GM12864 (cell line): ENCODE results near the gene TEX10.

Source experiments
- DNase-seq: peaks from one replicate; pipeline ENCODE4 v3.0.0-alpha.2; 2011; ENCODE audit warnings: low read depth
- H3K4me3 ChIP-seq: 2 replicates; pipeline ENCODE4 v1.5.1; 2011; ENCODE audit warnings: mild to moderate bottlenecking, low read depth, low read length, control low read depth
- TF ChIP-seq, protein P1 (sequence below): IDR thresholded peaks from 2 replicates; pipeline ENCODE4 v1.5.1; 2011; ENCODE audit warnings: low read depth, mild to moderate bottlenecking, moderate library complexity, low read length, control low read depth, inconsistent platforms; ENCODE audit errors: missing control alignments

TEX10 gene

DNA sequence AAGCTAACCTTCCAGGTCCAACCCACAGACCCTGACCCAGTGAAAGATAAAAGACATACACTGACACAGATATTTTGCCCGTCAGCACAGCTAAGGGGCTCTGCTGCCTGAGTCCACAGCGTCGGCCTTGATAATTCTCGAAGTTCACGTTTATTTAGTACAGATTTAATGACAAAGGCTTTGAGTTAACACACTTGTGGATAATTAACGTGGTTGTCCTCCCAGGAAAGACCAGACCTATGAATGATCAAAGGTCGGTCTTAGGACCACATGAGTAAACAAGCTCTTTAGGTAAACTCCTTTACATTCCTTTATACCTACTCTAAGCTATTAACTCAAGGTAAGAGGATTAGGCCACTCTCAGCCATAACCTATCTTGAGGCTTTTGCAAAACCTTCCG, 11.3 kb upstream of the TEX10 start:
- H3K4me3 ChIP-seq = no peak overlapping the region
- no peak for DNase-seq
- TF ChIP-seq, protein P1, sequence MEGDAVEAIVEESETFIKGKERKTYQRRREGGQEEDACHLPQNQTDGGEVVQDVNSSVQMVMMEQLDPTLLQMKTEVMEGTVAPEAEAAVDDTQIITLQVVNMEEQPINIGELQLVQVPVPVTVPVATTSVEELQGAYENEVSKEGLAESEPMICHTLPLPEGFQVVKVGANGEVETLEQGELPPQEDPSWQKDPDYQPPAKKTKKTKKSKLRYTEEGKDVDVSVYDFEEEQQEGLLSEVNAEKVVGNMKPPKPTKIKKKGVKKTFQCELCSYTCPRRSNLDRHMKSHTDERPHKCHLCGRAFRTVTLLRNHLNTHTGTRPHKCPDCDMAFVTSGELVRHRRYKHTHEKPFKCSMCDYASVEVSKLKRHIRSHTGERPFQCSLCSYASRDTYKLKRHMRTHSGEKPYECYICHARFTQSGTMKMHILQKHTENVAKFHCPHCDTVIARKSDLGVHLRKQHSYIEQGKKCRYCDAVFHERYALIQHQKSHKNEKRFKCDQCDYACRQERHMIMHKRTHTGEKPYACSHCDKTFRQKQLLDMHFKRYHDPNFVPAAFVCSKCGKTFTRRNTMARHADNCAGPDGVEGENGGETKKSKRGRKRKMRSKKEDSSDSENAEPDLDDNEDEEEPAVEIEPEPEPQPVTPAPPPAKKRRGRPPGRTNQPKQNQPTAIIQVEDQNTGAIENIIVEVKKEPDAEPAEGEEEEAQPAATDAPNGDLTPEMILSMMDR = no peak

DNA sequence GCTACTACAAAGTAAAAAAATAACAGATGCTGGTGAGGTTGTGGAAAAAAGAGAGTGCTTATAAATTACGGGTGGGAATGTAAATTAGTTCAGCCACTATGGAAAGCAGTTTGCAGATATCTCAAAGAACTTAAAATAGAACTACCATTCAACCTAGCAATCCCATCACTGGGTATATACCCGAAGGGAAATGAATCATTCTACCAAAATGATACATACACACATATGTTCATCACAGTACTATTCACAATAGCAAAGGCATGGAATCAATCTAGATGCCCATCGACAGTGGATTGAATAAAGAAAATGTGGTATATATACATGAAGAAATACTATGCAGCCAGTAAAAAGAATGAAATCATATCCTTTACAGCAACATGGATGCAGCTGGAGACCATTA, 6.3 kb upstream of the TEX10 start:
- no peak for DNase-seq
- no peak overlapping the region for H3K4me3 ChIP-seq
- TF ChIP-seq, protein P1 = no peak

DNA sequence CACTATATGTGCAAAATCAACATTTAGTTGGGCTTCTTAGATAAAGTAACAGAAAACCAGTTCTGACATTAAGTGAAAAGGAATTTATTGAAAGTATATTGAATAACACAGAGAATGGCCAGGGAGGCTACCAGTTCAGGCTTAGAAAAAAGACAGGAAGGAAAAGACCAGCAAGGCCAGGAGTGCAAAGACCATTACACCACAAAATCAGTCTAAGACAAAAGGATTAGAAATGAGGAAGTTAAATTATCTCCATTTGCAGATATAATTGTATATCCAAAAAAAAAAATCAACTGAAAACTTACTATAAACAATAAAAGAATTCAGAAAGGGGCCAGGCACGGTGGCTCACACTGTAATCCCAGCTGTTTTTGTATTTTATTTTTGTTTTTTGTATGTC, 4.8 kb upstream of the TEX10 start:
- TF ChIP-seq, protein P1 = no peak
- no peak for DNase-seq
- no peak overlapping the region for H3K4me3 ChIP-seq

DNA sequence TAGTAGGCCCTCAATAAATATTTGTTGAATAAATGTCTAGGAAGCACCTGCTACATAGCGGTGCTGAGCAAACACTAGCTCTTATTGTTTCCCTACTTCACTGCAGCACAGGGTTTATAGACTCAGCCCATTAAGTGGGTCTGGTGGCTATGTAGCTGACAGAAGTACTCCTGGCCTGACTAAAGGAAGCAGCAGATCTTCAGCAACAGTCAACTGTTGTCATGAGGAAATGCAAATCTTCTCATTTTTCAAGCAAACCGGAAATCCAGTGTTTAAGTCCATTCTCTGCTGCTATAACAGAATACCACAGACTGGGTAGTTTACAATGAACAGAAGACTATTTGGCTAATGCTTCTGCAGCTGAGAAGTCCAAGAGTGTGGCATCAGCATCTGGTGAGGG, 2.8 kb upstream of the TEX10 start:
- TF ChIP-seq, protein P1 = no peak
- peak; percentile 33 for DNase-seq
- no peak overlapping the region for H3K4me3 ChIP-seq

DNA sequence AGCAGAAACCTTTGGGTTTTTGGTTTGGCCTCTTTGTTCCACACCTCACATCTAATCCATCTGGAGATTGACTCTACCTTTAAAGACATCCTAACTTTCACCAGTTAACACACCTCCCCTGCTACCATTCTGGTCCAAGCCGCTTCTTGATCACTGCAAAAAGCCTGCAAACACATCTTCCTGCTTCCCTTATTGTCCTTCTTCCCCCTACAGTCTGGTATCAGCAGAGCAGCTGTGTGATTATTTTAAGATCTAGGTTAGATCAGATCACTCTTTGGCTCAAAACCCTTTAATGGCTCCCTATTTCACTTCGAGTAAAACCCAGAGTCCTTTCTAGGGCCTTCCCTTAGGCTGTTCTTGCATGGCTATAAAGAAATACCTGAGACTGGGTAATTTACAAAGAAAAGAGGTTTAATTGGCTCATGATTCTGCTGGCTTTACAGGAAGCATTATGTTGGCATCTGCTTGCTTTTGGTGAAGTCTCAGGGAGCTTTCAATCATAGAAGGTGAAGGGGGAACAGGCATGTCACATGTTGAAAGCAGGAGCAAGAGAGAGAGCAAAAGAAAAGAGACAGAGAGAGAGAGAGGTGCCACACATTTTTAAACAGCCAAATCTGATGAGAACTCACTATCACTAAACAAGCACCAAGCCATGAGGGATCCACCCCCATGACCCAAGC, 1.5 kb upstream of the TEX10 start:
- TF ChIP-seq, protein P1 = peak; percentile 9
- no peak overlapping the region for H3K4me3 ChIP-seq
- DNase-seq = no peak

DNA sequence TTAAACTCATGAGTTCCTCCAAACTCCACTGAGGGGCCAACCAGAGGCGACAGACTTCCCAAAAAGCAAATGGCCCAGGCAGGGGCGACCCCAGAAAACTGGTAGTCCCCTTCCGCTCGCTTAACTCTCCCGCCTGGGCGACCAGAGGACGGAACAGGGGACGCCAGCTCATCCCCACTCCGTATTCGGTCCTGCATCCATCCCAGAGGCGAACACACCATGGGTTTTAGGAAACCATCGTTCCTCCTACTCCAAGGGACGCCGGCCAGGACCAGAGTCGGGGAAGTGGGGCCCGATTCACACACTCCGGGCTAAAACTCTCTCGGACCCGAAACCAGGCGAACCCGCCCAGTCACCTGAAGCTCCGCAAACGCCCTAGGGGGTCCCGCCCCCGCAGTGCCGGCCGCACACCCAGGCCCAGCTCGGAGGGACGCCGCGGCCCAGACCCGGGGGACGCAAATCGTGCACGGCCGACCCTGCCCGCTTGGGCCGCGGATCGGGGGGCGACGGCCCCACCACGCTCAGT, 478 bp downstream of the TEX10 start:
- peak overlapping the region; percentile 68 for H3K4me3 ChIP-seq
- no peak for DNase-seq
- TF ChIP-seq, protein P1 = no peak

DNA sequence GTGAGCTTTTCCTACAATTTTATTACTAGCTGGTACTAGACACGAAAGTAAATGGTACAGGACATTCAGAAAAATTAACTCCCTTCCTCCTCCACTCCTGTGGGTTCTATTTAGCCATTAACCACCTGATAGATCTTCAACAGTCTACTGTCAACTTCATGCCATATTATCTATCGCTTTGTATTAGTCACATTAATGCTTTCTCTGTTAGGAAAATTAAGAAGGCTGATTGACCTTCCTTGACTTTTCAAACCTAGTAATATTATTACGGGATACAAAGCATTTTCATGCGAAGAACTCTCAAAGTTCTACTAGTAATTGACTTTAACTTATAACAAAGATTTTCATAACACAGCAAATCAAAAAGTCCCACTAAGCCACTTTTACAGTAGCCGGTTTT, 1.2 kb downstream of the TEX10 start:
- no peak for DNase-seq
- TF ChIP-seq, protein P1 = no peak
- H3K4me3 ChIP-seq = peak overlapping the region; percentile 68
